Suprapubic skin (tissue), 4 donors: ENCODE data around the gene CLTC. TPM values are rescaled to one million over a fixed set of nuclear protein-coding genes. Genes with fewer than 3 reads are reported as not detected.

Experiments
- DNase-seq, 2 donors: peaks; one replicate each; pipeline ENCODE4 v3.0.0-alpha.2; 2019; ENCODE audit warnings: low spot score in 2 of 2
- H3K27ac ChIP-seq: fragments of 200-600 bp; sonication (generic); one replicate; pipeline ENCODE4 v1.5.1; 2019
- H3K27me3 ChIP-seq: fragments of 200-600 bp; sonication (generic); one replicate; pipeline ENCODE4 v1.5.1; 2019
- H3K36me3 ChIP-seq: fragments of 200-600 bp; sonication (generic); one replicate; pipeline ENCODE4 v1.5.1; 2019
- H3K4me1 ChIP-seq: fragments of 200-600 bp; sonication (generic); one replicate; pipeline ENCODE4 v1.5.1; 2019
- H3K4me3 ChIP-seq: fragments of 200-600 bp; sonication (generic); one replicate; pipeline ENCODE4 v1.5.1; 2019; ENCODE audit warnings: mild to moderate bottlenecking
- H3K9me3 ChIP-seq: fragments of 200-600 bp; sonication (generic); one replicate; pipeline ENCODE4 v1.5.1; 2019
- EP300 ChIP-seq: sonication (generic); formaldehyde crosslinking; IDR thresholded peaks from one replicate; pipeline ENCODE4 v1.6.1; 2017; ENCODE audit warnings: antibody characterized with exemption
- POLR2A ChIP-seq, 2 donors: fragments of 450-650 bp; IDR thresholded peaks; one replicate each; pipeline ENCODE4 v1.6.1; 2017; ENCODE audit warnings: antibody characterized with exemption in 2 of 2, mild to moderate bottlenecking in 2 of 2, moderate library complexity in 2 of 2
- POLR2AphosphoS5 ChIP-seq, 3 donors: sonication (generic); formaldehyde crosslinking; IDR thresholded peaks; one replicate each; pipeline ENCODE4 v1.6.1; 2017; ENCODE audit warnings: antibody characterized with exemption in 3 of 3
- WGBS: methylation state at CpG from one replicate; pipeline ENCODE4 v1.1.5; 2018; 5-methylcytosine and 5-hydroxymethylcytosine counted together
- total RNA-seq, 4 donors: library from RNA; depleted of rRNA; stranded (reverse); fragments of >200 nt; gene quantifications; one replicate each; pipeline ENCODE4 v1.1.0, GENCODE V29; 2016
- TF ChIP-seq, protein P1 (sequence below), 2 donors: fragments of 200-600 bp in 1 of 2; fragments of 450-650 bp in 1 of 2; sonication (generic) in 1 of 2; IDR thresholded peaks; one replicate each; pipeline ENCODE4 v1.5.1; 2016 to 2019; ENCODE audit warnings: antibody characterized with exemption in 2 of 2, mild to moderate bottlenecking in 1 of 2, moderate library complexity in 1 of 2

CLTC gene
- total RNA-seq, 4 donors from 2014 or later: 99.2 to 178 (median 152) TPM

DNA sequence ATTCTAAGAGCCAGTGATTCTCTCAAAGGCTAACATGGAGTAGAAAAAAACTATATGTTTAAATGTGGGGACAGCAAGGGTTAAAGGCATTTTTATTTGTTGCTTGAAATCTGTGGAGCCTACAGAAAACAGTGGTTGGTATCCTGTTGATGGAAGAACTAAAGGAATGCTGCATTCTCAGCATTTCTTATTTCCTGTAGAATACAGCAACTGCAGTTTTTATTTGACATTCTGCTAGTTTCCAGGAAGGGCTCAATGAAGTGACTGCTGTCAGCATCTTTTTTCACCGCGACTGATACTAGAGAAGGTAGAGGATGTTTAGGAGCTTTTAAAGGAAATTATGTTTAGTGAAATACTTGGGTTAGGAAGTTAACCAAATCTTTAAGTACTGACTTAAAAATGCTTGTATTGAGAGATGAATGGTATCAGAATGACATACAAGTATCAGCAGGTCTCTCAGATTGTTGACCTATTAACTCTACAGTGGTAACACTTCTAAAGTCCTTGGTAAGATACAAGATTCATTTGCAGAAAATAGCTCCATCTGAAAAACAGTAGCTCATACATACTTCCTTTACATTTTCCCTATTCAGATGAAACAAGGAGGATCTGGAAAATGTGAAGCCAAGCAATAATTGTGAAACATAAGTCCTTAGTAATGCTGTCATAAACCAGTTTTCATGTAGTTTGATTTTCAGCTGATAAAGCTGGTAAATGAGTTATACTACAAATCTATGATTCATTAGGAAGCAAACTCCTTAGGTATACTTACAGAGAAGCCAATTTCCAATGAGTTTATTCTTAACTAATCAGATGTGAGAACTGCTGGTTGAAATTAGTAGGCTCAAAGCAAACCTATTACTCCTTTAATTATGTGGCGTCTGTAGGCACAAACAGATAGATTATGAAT, 15.2 kb downstream of the CLTC start:
- no peak for DNase-seq
- Histone ChIP-seq H3K27me3 (no peaks in the 10 kb centered on the region), H3K4me1 (peaks cover 43% of the 10 kb centered on the region), H3K9me3 (no peaks in the 10 kb centered on the region), H3K36me3 (no peaks in the 10 kb centered on the region), H3K27ac (no peak overlapping the region), H3K4me3 (no peak overlapping the region)
- TF ChIP-seq, protein P1, sequence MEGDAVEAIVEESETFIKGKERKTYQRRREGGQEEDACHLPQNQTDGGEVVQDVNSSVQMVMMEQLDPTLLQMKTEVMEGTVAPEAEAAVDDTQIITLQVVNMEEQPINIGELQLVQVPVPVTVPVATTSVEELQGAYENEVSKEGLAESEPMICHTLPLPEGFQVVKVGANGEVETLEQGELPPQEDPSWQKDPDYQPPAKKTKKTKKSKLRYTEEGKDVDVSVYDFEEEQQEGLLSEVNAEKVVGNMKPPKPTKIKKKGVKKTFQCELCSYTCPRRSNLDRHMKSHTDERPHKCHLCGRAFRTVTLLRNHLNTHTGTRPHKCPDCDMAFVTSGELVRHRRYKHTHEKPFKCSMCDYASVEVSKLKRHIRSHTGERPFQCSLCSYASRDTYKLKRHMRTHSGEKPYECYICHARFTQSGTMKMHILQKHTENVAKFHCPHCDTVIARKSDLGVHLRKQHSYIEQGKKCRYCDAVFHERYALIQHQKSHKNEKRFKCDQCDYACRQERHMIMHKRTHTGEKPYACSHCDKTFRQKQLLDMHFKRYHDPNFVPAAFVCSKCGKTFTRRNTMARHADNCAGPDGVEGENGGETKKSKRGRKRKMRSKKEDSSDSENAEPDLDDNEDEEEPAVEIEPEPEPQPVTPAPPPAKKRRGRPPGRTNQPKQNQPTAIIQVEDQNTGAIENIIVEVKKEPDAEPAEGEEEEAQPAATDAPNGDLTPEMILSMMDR (IDR thresholded peaks at IDR 0.05): no peak
- TF ChIP-seq POLR2A (IDR thresholded peaks at IDR 0.05) (no peak), EP300 (no peak), POLR2AphosphoS5 (IDR thresholded peaks at IDR 0.05) (no peak)
- WGBS: 34% methylated on average over 3 of the region's 3 CpGs

DNA sequence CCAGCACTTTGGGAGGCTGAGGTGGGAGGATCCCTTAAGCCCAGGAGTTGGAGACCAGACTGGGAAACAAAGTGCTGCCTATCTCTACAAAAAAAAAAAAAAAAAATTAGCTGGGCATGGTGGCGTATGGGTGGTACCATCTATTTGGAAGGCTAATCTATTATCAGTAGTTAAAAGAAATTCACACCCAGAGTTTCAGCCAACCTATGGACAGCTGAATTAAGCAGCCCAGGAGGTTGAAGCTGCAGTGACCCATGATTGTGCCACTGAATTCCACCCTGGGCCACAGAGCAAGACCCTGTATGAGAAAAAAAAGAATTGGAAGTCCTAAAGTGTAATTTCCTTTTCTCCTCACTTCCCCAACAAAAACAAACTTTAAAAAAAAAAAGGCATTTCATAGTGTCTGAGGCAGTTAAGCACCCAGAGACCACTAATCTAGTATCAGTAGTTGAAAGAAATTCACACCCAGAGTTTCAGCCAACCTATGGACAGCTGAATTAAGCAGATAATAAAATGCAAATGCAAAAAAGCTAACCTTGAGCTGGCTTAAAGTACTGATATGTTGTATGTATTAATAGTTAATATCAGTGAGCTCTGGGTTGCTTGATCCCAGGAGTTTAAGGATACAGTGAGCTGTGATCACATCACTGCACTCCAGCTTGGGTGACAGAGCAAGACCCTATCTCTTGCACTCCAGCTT, 18.1 kb downstream of the CLTC start:
- TF ChIP-seq POLR2AphosphoS5 (IDR thresholded peaks at IDR 0.05): no peak
- TF ChIP-seq POLR2A (IDR thresholded peaks at IDR 0.05): no peak
- no peak for TF ChIP-seq EP300
- TF ChIP-seq, protein P1 (IDR thresholded peaks at IDR 0.05): no peak
- 100% methylated on average over 1 of the region's 1 CpG for WGBS
- no peak for DNase-seq
- Histone ChIP-seq H3K27me3 (no peaks in the 10 kb centered on the region), H3K4me1 (peaks cover 58% of the 10 kb centered on the region), H3K4me3 (no peak overlapping the region), H3K9me3 (no peaks in the 10 kb centered on the region), H3K36me3 (no peaks in the 10 kb centered on the region), H3K27ac (no peak overlapping the region)

DNA sequence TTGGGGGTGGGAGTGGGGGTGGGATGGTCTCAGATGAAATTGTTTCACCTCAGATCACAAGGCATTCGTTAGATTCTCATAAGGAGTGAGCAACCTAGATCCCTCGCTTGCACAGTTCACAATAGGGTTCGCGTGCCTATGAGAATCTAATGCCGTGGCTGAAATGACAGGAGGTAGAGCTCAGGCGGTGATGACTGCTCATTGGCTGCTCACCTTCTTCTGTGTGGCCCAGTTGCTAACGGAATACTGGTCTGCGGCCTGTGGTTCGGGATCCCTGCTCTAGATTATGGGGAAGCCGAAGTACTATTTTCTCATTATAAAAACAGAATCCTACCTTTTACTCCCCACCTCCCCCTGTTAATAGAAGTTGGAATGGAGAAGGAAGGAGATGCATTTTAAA, 18.9 kb downstream of the CLTC start:
- 83% methylated on average over 10 of the region's 10 CpGs for WGBS
- DNase-seq: no peak
- Histone ChIP-seq H3K36me3 (no peaks in the 10 kb centered on the region), H3K27me3 (no peaks in the 10 kb centered on the region), H3K4me1 (peaks cover 58% of the 10 kb centered on the region), H3K27ac (no peak overlapping the region), H3K9me3 (no peaks in the 10 kb centered on the region), H3K4me3 (no peak overlapping the region)
- no peak for TF ChIP-seq POLR2AphosphoS5 (IDR thresholded peaks at IDR 0.05)
- TF ChIP-seq, protein P1 (IDR thresholded peaks at IDR 0.05): no peak
- no peak for TF ChIP-seq POLR2A (IDR thresholded peaks at IDR 0.05)
- TF ChIP-seq EP300: no peak

DNA sequence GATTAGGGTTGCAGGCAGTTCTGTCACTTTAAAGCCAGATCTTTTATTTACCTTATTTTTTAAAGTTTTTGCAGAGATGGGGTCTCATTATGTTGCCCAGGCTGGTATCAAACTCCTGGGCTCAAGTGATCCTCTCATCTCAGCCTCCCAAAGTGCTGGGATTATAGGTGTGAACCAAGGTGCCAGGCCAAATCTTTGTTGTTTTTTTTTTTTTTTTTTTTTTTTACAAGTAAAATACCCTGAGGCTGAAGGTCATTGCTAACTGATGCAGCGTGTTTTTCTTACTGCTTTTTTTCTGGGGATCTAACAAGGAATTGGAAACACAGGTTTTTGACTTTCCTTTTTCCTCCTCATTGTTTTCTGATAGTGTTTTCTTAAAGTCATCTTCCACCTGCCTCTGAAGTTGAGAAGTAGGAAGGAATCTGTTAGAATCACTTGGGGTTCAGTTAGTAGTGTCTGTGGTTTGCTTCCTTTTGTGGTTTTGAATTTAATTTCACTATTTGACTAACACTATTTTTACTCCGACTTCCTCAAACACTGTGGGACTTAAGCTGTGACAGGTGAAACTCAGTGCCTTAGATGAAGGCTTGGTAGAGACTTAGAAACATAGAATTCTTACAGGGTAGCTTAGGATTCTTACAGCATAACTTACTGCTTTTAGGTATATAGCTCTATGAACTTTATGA, 22.2 kb downstream of the CLTC start:
- Histone ChIP-seq H3K27ac (no peak overlapping the region), H3K4me1 (peaks cover 37% of the 10 kb centered on the region), H3K4me3 (no peak overlapping the region), H3K27me3 (no peaks in the 10 kb centered on the region), H3K36me3 (peaks cover 25% of the 10 kb centered on the region), H3K9me3 (no peaks in the 10 kb centered on the region)
- TF ChIP-seq EP300 (no peak), POLR2AphosphoS5 (IDR thresholded peaks at IDR 0.05) (no peak), POLR2A (IDR thresholded peaks at IDR 0.05) (no peak)
- TF ChIP-seq, protein P1 (IDR thresholded peaks at IDR 0.05): no peak
- DNase-seq: no peak
- 39% methylated on average over 2 of the region's 2 CpGs for WGBS

DNA sequence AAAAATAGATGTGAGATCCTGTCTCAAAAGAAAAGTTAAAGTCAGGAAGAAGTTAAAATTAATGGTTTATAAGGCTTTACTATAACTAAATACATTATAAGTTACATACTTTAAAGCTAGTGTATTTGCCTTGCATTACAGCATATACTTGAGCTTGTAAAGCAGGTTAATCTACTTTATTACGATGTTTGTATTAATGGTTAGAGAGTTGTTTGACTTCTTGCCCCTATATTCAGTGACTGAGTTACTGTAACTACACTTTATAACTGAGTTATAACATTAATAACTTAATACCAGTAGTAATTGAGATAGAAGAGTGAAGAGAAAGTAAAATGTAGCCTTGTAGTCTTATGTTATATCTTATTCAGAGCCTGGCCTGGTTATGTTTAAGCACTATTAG, 22.9 kb downstream of the CLTC start:
- no peak overlapping the region for H3K27ac ChIP-seq
- no peaks in the 10 kb centered on the region for H3K27me3 ChIP-seq
- peaks cover 37% of the 10 kb centered on the region for H3K4me1 ChIP-seq
- H3K4me3 ChIP-seq: no peak overlapping the region
- H3K9me3 ChIP-seq: no peaks in the 10 kb centered on the region
- H3K36me3 ChIP-seq: peaks cover 28% of the 10 kb centered on the region
- TF ChIP-seq POLR2A (IDR thresholded peaks at IDR 0.05) (no peak), EP300 (no peak), POLR2AphosphoS5 (IDR thresholded peaks at IDR 0.05) (no peak)
- TF ChIP-seq, protein P1 (IDR thresholded peaks at IDR 0.05): no peak
- DNase-seq: no peak
- 56% methylated on average over 1 of the region's 1 CpG for WGBS
